Activated T-cell treated with anti-CD3 and anti-CD28 coated beads, Interleukin-2, amount 50 U/mL, for 4 hours (primary cell): Measurements from ENCODE around the gene APC. TPM values are rescaled to one million over a fixed set of nuclear protein-coding genes. Genes with fewer than 3 reads are reported as not detected.
"Not testable (repeated sequence)": the region's sequence is repeated elsewhere in the genome, so short reads cannot be mapped to it uniquely, and the experiment has no call there.

Experiments
- ATAC-seq, 2 donors: fragments of 200-7000 bp; cut with Tn5 transposase; one replicate each; pipeline ENCODE4 v1.10.0; 2021
- DNase-seq: peaks from one replicate; pipeline ENCODE4 v3.0.0-alpha.2; 2020
- H3K27me3 Mint-ChIP-seq: one replicate; pipeline ENCODE4 v1.8.0; 2021; ENCODE audit warnings: low read depth, mixed read lengths
- H3K36me3 Mint-ChIP-seq: one replicate; pipeline ENCODE4 v1.8.0; 2022; ENCODE audit warnings: mixed read lengths; ENCODE audit not compliant: insufficient read depth
- H3K4me1 Mint-ChIP-seq: one replicate; pipeline ENCODE4 v1.8.0; 2021; ENCODE audit warnings: low read depth, mixed read lengths
- H3K4me3 Mint-ChIP-seq: one replicate; pipeline ENCODE4 v1.8.0; 2021; ENCODE audit warnings: mild to moderate bottlenecking, moderate library complexity, mixed read lengths
- H3K9me3 Mint-ChIP-seq: one replicate; pipeline ENCODE4 v1.8.0; 2021; ENCODE audit warnings: mixed read lengths
- total RNA-seq, 3 donors: library from RNA; stranded (reverse); gene quantifications; one replicate each; pipeline ENCODE4 v1.2.1, GENCODE V29; 2021

APC gene
- total RNA-seq, 3 donors from 2014 or later = 18.8 to 19.9 (median 19.7) TPM

DNA sequence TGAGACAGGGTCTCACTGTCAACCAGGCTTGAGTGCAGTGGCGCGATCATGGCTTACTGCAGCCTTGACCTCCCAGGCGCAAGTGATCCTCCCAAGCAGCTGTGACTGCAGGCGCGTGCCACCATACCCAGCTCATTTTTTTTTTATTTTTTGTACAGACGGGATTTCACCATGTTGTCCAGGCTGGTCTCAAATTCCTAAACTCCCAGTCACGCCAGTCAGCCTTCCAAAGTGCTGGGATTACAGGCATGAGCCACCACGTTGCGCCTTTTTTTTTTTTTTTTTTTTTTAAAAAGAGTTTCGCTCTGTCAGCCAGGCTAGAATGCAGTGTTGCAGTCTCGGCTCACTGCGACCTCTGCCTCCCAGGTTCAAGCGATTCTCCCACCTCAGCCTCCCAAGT, 96.3 kb downstream of the APC start:
- Mint-ChIP-seq H3K27me3 (no peaks in the 10 kb centered on the region), H3K4me3 (no peak overlapping the region), H3K9me3 (no peaks in the 10 kb centered on the region), H3K36me3 (peaks cover 38% of the 10 kb centered on the region), H3K4me1 (no peaks in the 10 kb centered on the region)
- DNase-seq (no peak), ATAC-seq (no peak)

DNA sequence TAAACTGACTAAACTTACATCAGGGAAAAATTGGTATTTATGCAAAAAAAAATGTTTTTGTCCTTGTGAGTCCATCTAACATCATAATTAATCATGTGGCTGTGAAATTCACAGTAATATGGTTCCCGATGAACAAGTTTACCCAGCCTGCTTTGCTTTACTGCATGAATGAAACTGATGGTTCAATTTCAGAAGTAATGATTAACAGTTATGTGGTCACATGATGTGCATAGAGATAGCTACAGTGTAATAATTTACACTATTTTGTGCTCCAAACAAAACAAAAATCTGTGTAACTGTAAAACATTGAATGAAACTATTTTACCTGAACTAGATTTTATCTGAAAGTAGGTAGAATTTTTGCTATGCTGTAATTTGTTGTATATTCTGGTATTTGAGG, 106.8 kb downstream of the APC start:
- no peak for DNase-seq
- no peaks in the 10 kb centered on the region for H3K9me3 Mint-ChIP-seq
- H3K36me3 Mint-ChIP-seq = peaks cover 10% of the 10 kb centered on the region
- peaks cover 4% of the 10 kb centered on the region for H3K4me1 Mint-ChIP-seq
- ATAC-seq = no peak
- H3K27me3 Mint-ChIP-seq = no peaks in the 10 kb centered on the region
- H3K4me3 Mint-ChIP-seq = no peak overlapping the region

DNA sequence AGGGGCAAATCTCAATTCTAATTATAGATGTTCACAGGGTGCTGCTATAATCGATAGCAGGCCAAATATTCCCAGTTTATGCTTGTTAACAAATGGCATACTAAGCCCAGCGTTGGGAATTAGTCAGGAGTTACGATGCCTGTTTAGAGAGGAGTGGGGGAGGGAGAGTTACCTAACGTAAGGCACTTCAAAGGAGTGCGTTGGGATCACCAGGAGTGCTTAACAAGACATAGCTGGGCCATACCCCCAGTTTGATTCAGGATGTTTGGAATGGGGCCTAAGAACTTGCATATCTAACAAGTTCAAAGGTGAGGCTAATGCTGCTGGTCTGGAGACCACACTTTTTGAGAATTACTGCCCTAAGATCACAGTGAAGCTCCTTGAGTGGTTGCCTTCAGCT, 108.9 kb downstream of the APC start:
- Mint-ChIP-seq H3K27me3 (no peaks in the 10 kb centered on the region), H3K9me3 (no peaks in the 10 kb centered on the region), H3K4me1 (peaks cover 4% of the 10 kb centered on the region), H3K4me3 (no peak overlapping the region), H3K36me3 (peaks cover 5% of the 10 kb centered on the region)
- ATAC-seq (no peak), DNase-seq (no peak)

DNA sequence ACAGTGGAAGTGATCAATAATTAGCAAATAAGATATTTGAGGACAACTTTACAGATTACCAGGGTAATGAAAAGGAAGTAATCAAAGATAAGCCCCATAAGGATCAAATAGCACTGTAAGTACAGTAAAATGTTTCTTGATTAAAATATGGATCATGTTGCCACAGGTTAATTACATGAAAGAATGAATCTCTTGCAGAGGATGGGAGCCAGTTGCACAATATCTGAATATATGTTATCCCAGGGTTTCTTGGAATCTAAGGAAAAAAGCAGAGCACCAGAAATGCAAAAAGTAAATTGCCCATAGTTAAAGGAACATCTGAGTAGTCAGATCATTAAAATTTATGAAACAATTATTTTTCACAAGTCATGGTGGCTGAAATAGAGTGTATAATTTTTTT, 109.6 kb downstream of the APC start:
- ATAC-seq = no peak
- Mint-ChIP-seq H3K27me3 (peaks cover 3% of the 10 kb centered on the region), H3K4me3 (no peak overlapping the region), H3K9me3 (no peaks in the 10 kb centered on the region), H3K36me3 (peaks cover 5% of the 10 kb centered on the region), H3K4me1 (peaks cover 4% of the 10 kb centered on the region)
- no peak for DNase-seq

DNA sequence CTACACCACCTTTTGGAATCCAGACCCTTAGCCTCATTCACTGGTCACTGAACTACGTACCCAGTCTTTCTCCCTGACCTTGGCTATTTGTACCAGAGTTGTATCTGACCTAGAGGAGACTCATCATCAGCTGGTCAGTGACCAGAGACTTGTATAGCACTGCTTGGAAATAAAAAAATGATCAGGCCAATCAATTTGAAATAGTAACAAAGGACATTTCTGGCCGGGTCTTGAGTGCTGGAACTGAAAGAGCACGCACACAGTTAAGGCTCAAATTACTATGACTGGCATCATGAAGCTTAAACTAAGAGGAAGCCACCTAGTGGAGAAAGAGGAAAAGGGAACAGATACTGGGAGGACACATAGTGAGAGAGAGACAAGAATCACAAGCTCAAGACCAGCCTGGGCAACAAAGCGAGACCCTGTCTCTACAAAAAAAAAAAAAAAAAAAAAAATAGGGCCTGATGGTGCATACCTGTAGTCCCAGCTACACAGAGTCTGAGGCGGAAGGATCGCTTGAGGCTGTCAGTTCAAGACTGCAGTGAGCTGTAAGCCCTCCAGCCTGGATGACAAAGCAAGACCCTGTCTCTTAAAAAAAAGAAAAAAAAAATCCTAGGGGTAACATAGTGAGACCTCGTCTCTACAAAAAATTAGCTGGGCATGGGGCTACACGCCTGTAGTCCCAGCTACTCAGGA, 110.6 kb downstream of the APC start:
- no peak for DNase-seq
- H3K27me3 Mint-ChIP-seq = peaks cover 3% of the 10 kb centered on the region

DNA sequence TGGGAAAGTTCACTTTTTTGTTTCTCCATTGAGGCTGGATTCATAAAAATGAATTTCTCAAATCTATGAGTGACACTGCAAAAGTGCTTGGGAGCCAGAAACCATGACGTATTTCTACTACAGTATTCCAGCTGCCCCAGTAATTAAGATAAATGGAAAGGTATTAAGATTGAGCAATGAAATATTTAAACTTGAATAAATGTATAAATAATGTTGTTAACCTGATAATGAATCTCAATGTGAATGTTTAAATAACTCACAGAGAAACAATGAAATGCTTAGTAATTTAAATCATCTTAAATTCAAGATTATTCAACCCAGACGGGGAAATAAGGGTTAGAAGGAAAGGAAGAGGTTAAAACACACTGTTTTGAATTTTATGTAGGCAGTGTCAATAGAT, 112.2 kb downstream of the APC start:
- H3K9me3 Mint-ChIP-seq = peaks cover 5% of the 10 kb centered on the region
- ATAC-seq = no peak
- no peak overlapping the region for H3K4me3 Mint-ChIP-seq
- H3K4me1 Mint-ChIP-seq = peaks cover 4% of the 10 kb centered on the region
- no peak for DNase-seq
- peaks cover 13% of the 10 kb centered on the region for H3K27me3 Mint-ChIP-seq
- H3K36me3 Mint-ChIP-seq = peaks cover 2% of the 10 kb centered on the region

More for the DNA sequence above, 110.6 kb downstream of the APC start:
- no peaks in the 10 kb centered on the region for H3K9me3 Mint-ChIP-seq
- peak; percentile 96 to 99 for ATAC-seq
- no peak overlapping the region for H3K4me3 Mint-ChIP-seq
- H3K36me3 Mint-ChIP-seq = peaks cover 3% of the 10 kb centered on the region
- peaks cover 4% of the 10 kb centered on the region for H3K4me1 Mint-ChIP-seq

DNA sequence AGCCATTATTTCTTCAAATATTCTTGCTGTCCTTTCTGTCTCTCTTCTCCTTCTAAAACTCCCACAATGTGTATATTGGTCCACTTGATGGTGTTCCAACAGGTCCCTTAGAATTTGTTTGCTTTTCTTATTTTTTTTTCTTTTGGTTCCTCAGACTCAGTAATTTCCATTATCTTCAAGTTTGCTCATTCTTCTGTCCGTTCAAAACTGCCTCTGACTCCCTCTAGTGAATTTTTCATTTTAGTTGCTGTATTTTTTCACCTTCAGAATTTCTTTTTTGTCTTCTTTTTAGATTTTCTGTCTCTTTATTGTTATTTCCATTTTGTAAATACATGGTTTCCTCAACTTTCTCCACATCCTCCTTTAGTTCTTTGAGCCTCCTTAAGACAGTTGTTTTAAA, 117.0 kb downstream of the APC start:
- peaks cover 32% of the 10 kb centered on the region for H3K27me3 Mint-ChIP-seq
- H3K36me3 Mint-ChIP-seq = peaks cover 6% of the 10 kb centered on the region
- no peak overlapping the region for H3K4me3 Mint-ChIP-seq
- peaks cover 11% of the 10 kb centered on the region for H3K9me3 Mint-ChIP-seq
- H3K4me1 Mint-ChIP-seq = no peaks in the 10 kb centered on the region
- ATAC-seq (no peak), DNase-seq (no peak)

DNA sequence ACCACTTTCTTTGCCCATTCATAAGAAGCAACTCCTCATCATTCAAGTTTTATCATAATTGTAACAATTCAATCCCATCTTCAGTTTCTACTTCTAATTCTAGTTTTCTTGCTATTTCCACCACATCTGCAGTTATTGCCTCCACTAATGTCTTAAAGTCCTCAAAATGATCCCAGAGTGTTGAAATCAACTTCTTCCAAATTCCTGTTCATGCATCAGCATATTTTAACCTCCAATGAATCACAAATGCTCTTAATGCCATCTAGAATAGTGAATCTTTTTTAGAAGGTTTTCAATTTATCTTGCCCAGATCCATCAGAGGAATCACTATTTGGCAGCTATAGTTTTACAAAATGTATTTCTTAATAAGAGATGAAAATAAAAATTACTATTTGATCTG, 120.2 kb downstream of the APC start:
- H3K9me3 Mint-ChIP-seq = peaks cover 11% of the 10 kb centered on the region

DNA sequence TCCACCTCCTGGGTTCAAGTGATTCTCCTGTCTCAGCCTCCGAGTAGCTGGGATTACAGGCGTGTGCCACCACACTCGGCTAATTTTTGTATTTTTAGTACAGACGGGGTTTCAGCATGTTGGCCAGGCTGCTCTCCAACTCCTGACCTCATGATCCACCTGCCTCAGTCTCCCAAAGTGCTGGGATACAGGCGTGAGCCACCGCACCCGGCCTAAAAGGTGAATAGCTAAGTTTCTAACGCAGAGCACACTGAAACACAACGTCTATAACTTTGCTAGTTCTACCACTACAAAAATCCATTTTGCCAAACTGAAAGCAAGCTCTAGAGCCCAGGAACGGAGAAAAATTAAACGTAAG, 122.9 kb downstream of the APC start:
- H3K27me3 Mint-ChIP-seq = peaks cover 14% of the 10 kb centered on the region
- not testable (repeated sequence) for H3K9me3 Mint-ChIP-seq, ATAC-seq, DNase-seq
- H3K36me3 Mint-ChIP-seq = peaks cover 14% of the 10 kb centered on the region
- H3K4me1 Mint-ChIP-seq = peaks cover 28% of the 10 kb centered on the region
- H3K4me3 Mint-ChIP-seq = peak overlapping the region; percentile 97

More for the DNA sequence above, 120.2 kb downstream of the APC start:
- ATAC-seq (no peak), DNase-seq (no peak)
- Mint-ChIP-seq H3K4me1 (peaks cover 14% of the 10 kb centered on the region), H3K4me3 (no peak overlapping the region), H3K27me3 (peaks cover 30% of the 10 kb centered on the region), H3K36me3 (peaks cover 9% of the 10 kb centered on the region)

DNA sequence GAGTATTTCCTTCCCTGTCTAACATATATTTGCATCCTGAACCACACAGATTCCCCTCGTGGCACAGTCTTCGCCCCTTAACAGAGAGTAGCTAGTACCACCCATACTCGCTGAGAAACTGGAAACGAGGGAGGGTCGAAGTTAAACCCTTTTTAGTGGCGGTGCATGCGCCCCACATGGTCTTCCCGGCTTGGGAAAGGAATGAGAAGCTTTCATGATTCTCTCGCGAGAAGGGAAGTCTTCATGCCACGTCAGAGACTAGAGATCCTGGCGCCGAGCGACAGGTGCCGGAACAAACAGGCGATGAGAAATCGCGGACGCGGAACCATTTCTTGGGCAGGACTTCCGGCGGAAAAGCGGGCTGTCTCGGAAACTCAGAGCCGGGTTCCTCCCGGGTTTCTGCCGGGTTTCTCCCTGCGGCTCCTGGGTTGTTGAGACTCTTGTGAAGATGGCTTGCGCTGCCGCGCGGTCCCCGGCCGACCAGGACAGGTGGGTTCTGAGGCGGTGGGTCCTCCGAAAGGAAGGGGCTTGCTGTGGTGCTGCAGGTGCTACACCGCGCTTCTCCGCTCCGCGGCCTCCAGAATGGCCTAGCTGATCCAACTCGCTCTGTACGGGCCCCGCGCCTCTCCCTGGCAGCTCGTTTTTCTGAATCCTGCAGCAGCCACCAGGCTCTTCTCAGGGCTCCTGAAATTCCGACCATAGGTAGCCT, 123.4 kb downstream of the APC start, which contains the start of gene SRP19:
TSS of gene SRP19 (plus strand) at position 359 of the 709 bp plus-strand sequence. CDS start at position 449, 90 bp downstream.
- ATAC-seq (peak; percentile 98), DNase-seq (peak; percentile 88)
- peaks cover 14% of the 10 kb centered on the region for H3K36me3 Mint-ChIP-seq
- peaks cover 28% of the 10 kb centered on the region for H3K4me1 Mint-ChIP-seq
- peaks cover 9% of the 10 kb centered on the region for H3K27me3 Mint-ChIP-seq
- H3K9me3 Mint-ChIP-seq = no peaks in the 10 kb centered on the region
- H3K4me3 Mint-ChIP-seq = peak within 1 kb of the TSS; percentile 97

DNA sequence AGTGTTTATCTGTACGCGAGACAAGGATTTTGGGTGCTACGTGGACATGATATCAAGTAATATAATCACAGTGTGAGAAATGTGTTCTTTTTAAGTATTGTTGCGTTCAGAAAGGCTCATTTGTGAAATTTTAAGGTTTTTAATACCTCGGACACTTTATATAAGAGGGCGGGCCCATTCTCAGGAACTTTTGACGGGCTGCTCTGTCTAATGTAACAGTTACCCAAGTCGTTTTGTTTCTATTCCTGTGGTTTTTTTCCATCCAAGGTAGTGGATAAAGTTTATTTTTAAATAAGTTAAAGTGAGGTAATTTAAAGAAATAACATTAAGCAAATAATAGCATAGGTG, 123.9 kb downstream of the APC start:
- Mint-ChIP-seq H3K27me3 (peaks cover 4% of the 10 kb centered on the region), H3K36me3 (peaks cover 14% of the 10 kb centered on the region), H3K9me3 (no peaks in the 10 kb centered on the region), H3K4me3 (peak overlapping the region; percentile 97), H3K4me1 (peaks cover 30% of the 10 kb centered on the region)
- DNase-seq (no peak), ATAC-seq (no peak)

DNA sequence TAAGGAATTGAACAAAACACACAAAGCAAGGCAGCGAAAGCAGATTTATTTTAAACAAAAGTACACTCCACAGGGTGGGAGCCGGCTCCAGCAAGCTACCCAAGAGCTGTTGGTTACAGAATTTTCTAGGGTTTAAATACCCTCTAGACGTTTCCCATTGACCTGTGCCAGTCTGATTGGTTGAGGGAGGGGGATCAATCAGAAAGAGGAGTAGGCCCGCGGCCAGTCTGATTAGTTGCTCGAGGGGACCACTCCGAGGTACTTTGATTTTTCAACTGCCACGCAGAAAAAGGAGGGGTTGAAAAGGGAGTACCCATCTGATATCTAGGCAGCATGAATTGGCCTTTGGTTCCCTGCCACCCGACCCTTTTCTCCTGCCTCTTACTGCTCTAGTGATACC, 124.4 kb downstream of the APC start:
- peak overlapping the region; percentile 97 for H3K4me3 Mint-ChIP-seq
- ATAC-seq (no peak), DNase-seq (no peak)
- peaks cover 34% of the 10 kb centered on the region for H3K4me1 Mint-ChIP-seq
- peaks cover 18% of the 10 kb centered on the region for H3K36me3 Mint-ChIP-seq
- H3K9me3 Mint-ChIP-seq = no peaks in the 10 kb centered on the region
- peaks cover 4% of the 10 kb centered on the region for H3K27me3 Mint-ChIP-seq

DNA sequence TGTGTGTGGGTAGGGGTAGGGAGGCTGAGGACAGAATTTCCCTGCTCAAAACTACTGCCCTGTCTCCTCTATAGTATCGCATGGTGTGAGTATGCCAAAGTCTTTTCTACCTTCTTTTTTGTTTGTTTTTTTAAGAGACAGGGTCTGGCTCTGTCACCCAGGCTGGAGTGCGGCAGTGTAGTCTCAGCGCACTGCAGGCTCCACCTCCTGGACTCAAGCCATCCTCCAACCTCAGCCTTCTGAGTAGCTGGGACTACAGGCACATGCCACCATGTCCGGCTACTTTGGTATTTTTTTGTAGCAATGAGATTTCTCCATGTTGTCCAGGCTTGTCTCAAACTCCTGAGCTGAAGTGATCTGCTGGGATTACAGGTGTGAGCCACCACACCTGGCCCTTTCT, 125.9 kb downstream of the APC start:
- ATAC-seq (no peak), DNase-seq (no peak)
- H3K27me3 Mint-ChIP-seq = no peaks in the 10 kb centered on the region
- H3K4me1 Mint-ChIP-seq = peaks cover 39% of the 10 kb centered on the region
- peak overlapping the region; percentile 61 for H3K4me3 Mint-ChIP-seq
- H3K9me3 Mint-ChIP-seq = no peaks in the 10 kb centered on the region
- peaks cover 26% of the 10 kb centered on the region for H3K36me3 Mint-ChIP-seq

DNA sequence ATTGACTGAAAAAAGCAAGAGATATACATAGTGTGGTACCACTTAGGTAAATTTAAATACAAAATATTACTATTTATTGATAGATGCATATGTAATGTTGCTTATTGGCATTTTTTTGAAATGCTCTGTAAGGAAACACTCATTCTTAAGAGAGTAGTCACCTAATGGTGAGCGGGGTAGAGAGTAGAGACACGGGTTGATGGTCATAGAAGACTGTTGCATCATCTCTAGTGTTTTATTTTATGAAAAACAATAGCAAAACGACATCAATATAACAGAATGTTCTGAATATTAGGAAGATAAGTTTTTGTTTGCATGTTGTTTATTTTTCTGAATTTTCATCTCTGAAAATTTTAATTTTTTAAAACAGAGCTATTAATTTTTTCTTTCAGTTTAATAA, 127.4 kb downstream of the APC start:
- no peak for ATAC-seq
- peaks cover 35% of the 10 kb centered on the region for H3K36me3 Mint-ChIP-seq
- H3K9me3 Mint-ChIP-seq = no peaks in the 10 kb centered on the region
- DNase-seq = no peak
- H3K27me3 Mint-ChIP-seq = no peaks in the 10 kb centered on the region
- no peak overlapping the region for H3K4me3 Mint-ChIP-seq
- peaks cover 51% of the 10 kb centered on the region for H3K4me1 Mint-ChIP-seq

DNA sequence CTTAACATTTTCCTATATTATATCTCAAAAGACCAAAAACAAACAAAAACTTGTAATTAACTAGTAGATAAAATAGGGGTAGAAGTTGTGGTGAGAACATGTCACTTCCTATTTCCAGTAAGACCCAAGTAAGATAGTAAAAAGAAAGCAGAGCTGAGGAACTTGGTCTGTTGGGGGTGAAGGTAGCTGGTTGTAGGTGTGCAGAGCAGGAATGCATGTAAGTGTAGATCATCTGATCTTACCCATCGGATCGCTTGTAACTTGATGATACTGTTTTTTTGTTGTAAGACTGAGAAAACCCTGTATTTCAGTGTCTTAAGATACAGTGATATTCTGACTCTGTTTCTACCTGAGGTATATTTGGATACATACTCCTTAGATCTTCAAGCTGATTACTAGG, 129.1 kb downstream of the APC start:
- Mint-ChIP-seq H3K9me3 (no peaks in the 10 kb centered on the region), H3K4me1 (peaks cover 45% of the 10 kb centered on the region), H3K36me3 (peaks cover 41% of the 10 kb centered on the region), H3K4me3 (no peak overlapping the region), H3K27me3 (no peaks in the 10 kb centered on the region)
- ATAC-seq = peak; percentile 28 to 40
- no peak for DNase-seq
